ENCODE results near the gene ABCA1.

DNA sequence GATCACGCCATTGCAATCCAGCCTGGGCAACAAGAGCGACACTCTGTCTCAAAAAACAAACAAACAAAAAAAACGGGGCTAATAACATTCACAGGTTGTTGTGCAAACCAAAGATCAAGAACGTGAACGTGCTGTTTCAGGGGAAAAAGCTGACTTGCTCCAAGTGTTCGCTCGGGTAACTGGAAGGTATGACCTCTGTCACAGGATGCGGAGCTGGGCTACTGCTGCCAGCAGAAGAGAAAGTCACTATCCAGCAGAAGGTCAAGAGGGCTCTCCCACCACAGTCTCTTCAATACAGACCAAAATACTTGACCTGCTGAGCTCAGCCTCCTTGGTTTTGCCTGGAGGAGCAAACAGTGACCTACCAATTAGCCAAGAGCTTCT, 59.7 kb downstream of the ABCA1 start:
- TF ChIP-seq, protein P1, sequence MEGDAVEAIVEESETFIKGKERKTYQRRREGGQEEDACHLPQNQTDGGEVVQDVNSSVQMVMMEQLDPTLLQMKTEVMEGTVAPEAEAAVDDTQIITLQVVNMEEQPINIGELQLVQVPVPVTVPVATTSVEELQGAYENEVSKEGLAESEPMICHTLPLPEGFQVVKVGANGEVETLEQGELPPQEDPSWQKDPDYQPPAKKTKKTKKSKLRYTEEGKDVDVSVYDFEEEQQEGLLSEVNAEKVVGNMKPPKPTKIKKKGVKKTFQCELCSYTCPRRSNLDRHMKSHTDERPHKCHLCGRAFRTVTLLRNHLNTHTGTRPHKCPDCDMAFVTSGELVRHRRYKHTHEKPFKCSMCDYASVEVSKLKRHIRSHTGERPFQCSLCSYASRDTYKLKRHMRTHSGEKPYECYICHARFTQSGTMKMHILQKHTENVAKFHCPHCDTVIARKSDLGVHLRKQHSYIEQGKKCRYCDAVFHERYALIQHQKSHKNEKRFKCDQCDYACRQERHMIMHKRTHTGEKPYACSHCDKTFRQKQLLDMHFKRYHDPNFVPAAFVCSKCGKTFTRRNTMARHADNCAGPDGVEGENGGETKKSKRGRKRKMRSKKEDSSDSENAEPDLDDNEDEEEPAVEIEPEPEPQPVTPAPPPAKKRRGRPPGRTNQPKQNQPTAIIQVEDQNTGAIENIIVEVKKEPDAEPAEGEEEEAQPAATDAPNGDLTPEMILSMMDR (IDR thresholded peaks at IDR 0.05) = no peak
- no peak for TF ChIP-seq POLR2A (IDR thresholded peaks at IDR 0.05)

Data from right lobe of liver (tissue), 4 donors.